Smooth muscle cell (in vitro differentiated cells): Measurements from ENCODE around the gene ARMC8. TPM values are rescaled to one million over a fixed set of nuclear protein-coding genes. Genes with fewer than 3 reads are reported as not detected.

ENCODE experiments used
- DNase-seq: peaks from one replicate; lab custom pipeline; 2025; ENCODE audit not compliant: unreplicated experiment; lab: John Stamatoyannopoulos, UW
- H2AFZ ChIP-seq: fragments of 200-600 bp; sonication (generic); 2 replicates; pipeline ENCODE4 v1.6.0; 2016; ENCODE audit warnings: antibody characterized with exemption, low read depth, mild to moderate bottlenecking
- H3F3A ChIP-seq: fragments of 200-600 bp; sonication (generic); 2 replicates; pipeline ENCODE4 v1.6.0; 2017; ENCODE audit warnings: antibody characterized with exemption, low read depth
- H3K27ac ChIP-seq: fragments of 200-600 bp; sonication (generic); 2 replicates; pipeline ENCODE4 v1.5.1; 2016; ENCODE audit warnings: low read depth, mild to moderate bottlenecking
- H3K27me3 ChIP-seq: fragments of 200-600 bp; sonication (generic); 2 replicates; pipeline ENCODE4 v1.6.1; 2016; ENCODE audit warnings: low read depth, mild to moderate bottlenecking
- H3K36me3 ChIP-seq: fragments of 200-600 bp; sonication (generic); 2 replicates; pipeline ENCODE4 v1.5.1; 2016; ENCODE audit warnings: low read depth
- H3K4me1 ChIP-seq: fragments of 200-600 bp; sonication (generic); 2 replicates; pipeline ENCODE4 v1.5.1; 2016; ENCODE audit warnings: low read depth
- H3K4me2 ChIP-seq: fragments of 200-600 bp; sonication (generic); 2 replicates; pipeline ENCODE4 v1.6.0; 2016; ENCODE audit warnings: mild to moderate bottlenecking
- H3K4me3 ChIP-seq: fragments of 200-600 bp; sonication (generic); 2 replicates; pipeline ENCODE4 v1.5.1; 2016; ENCODE audit warnings: mild to moderate bottlenecking
- H3K79me2 ChIP-seq: fragments of 200-600 bp; sonication (generic); 2 replicates; pipeline ENCODE4 v1.6.0; 2016; ENCODE audit warnings: low read depth, mild to moderate bottlenecking
- H3K9ac ChIP-seq: fragments of 200-600 bp; sonication (generic); 2 replicates; pipeline ENCODE4 v1.6.0; 2016; ENCODE audit warnings: low read depth
- H3K9me3 ChIP-seq: fragments of 200-600 bp; sonication (generic); replicated peaks from 2 replicates; pipeline ENCODE4 v1.5.1; 2016; ENCODE audit warnings: low read depth
- H4K20me1 ChIP-seq: fragments of 200-600 bp; sonication (generic); 2 replicates; pipeline ENCODE4 v1.6.0; 2016; ENCODE audit warnings: low read depth
- CTCF ChIP-seq: fragments of 200-600 bp; sonication (generic); IDR thresholded peaks from 2 replicates; pipeline ENCODE4 v1.5.1; 2017; ENCODE audit warnings: borderline replicate concordance, mild to moderate bottlenecking, antibody characterized with exemption; ENCODE audit not compliant: insufficient read depth, poor library complexity, severe bottlenecking
- WGBS: methylation state at CpG from one replicate; pipeline ENCODE4 v1.1.7; 2016; ENCODE audit warnings: low lambda C conversion rate; 5-methylcytosine and 5-hydroxymethylcytosine counted together
- polyA plus RNA-seq: library from polyadenylated mRNA; unstranded; fragments of >200 nt; fragmentation: Nextera tagmentation; extraction: Ambion mirVana; gene quantifications from 2 replicates; pipeline ENCODE4 v1.2.1, GENCODE V29; 2016
- total RNA-seq: library from RNA; depleted of rRNA; stranded (reverse); fragments of >200 nt; gene quantifications from 2 replicates; pipeline ENCODE4 v1.2.3, GENCODE V29; 2014

ARMC8 gene
- total and polyA plus RNA-seq, 2 experiments from 2014 or later = 22.6 to 39.3 TPM

GRCh38 chr3:138234401-138235179 lies 47.5 kb downstream of the ARMC8 start:
- H3K4me3 ChIP-seq = no peak overlapping the region
- H2AFZ ChIP-seq = no peak overlapping the region
- no peaks in the 10 kb centered on the region for H3K9me3 ChIP-seq
- H3K36me3 ChIP-seq = peaks cover 33% of the 10 kb centered on the region
- no peaks in the 10 kb centered on the region for H4K20me1 ChIP-seq
- H3K27ac ChIP-seq = no peak overlapping the region
- WGBS = 92% methylated on average over 5 of the region's 5 CpGs
- no peak for DNase-seq
- H3K9ac ChIP-seq = no peak overlapping the region
- TF ChIP-seq CTCF = no peak
- H3K4me2 ChIP-seq = no peak overlapping the region
- no peaks in the 10 kb centered on the region for H3K4me1 ChIP-seq
- H3K27me3 ChIP-seq = no peaks in the 10 kb centered on the region
- H3K79me2 ChIP-seq = no peaks in the 10 kb centered on the region
- H3F3A ChIP-seq = no peaks in the 10 kb centered on the region

GRCh38 chr3:138238711-138239110 lies 51.6 kb downstream of the ARMC8 start:
- Histone ChIP-seq H3K4me3 (no peak overlapping the region), H3K27ac (no peak overlapping the region), H3K79me2 (no peaks in the 10 kb centered on the region), H3K4me1 (no peaks in the 10 kb centered on the region), H3K9ac (no peak overlapping the region), H3F3A (no peaks in the 10 kb centered on the region), H3K4me2 (no peak overlapping the region), H2AFZ (no peak overlapping the region), H3K9me3 (no peaks in the 10 kb centered on the region), H3K36me3 (peaks cover 31% of the 10 kb centered on the region), H3K27me3 (no peaks in the 10 kb centered on the region), H4K20me1 (no peaks in the 10 kb centered on the region)
- TF ChIP-seq CTCF = no peak
- no peak for DNase-seq
- WGBS = 97% methylated on average over 6 of the region's 6 CpGs

GRCh38 chr3:138241061-138241460 lies 54.0 kb downstream of the ARMC8 start:
- H3K27ac ChIP-seq = no peak overlapping the region
- peaks cover 23% of the 10 kb centered on the region for H3K36me3 ChIP-seq
- no peak for TF ChIP-seq CTCF
- H3K27me3 ChIP-seq = no peaks in the 10 kb centered on the region
- H3K9me3 ChIP-seq = no peaks in the 10 kb centered on the region
- H3K79me2 ChIP-seq = no peaks in the 10 kb centered on the region
- no peak overlapping the region for H2AFZ ChIP-seq
- WGBS = 100% methylated on average over 1 of the region's 1 CpG
- H3K4me3 ChIP-seq = no peak overlapping the region
- H3F3A ChIP-seq = no peaks in the 10 kb centered on the region
- H4K20me1 ChIP-seq = no peaks in the 10 kb centered on the region
- no peak overlapping the region for H3K4me2 ChIP-seq
- no peak for DNase-seq
- no peak overlapping the region for H3K9ac ChIP-seq
- no peaks in the 10 kb centered on the region for H3K4me1 ChIP-seq

- Histone ChIP-seq H3K4me2 (no peak overlapping the region), H3F3A (no peaks in the 10 kb centered on the region), H3K4me1 (no peaks in the 10 kb centered on the region), H3K4me3 (no peak overlapping the region), H3K36me3 (peaks cover 16% of the 10 kb centered on the region), H2AFZ (no peak overlapping the region), H3K79me2 (no peaks in the 10 kb centered on the region), H3K27ac (no peak overlapping the region), H3K9ac (no peak overlapping the region), H4K20me1 (no peaks in the 10 kb centered on the region), H3K27me3 (no peaks in the 10 kb centered on the region), H3K9me3 (no peaks in the 10 kb centered on the region)
- 98% methylated on average over 2 of the region's 2 CpGs for WGBS
- DNase-seq = no peak
- TF ChIP-seq CTCF = no peak
These were observed 54.6 kb downstream of the ARMC8 start for GRCh38 chr3:138241676-138242075.
